ENCODE data around the gene BMPR1B.
A peak's percentile ranks its signal among the peaks of the same experiment; 100 is the strongest.
"Not testable (repeated sequence)": the region's sequence is repeated elsewhere in the genome, so short reads cannot be mapped to it uniquely, and the experiment has no call there.

Gene BMPR1B

DNA sequence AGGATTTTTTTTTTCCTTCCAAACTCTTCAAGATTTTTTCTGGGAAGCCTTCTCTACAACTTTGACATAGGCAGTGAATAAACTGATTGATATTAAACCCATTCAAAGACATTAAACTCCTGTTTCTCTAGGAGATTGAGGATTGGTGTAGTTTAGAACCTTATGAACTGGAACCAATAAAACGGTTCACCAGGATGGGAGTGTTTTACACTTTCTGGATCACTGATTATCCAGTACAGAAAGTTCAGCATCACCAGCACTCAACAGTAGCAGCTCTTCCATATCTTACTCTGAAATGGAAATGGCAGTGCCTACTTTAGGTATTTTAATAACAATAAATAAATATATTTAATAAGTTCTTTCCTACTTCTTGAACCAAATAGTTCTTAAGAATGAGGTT, 76.7 kb downstream of the BMPR1B start:
- Histone ChIP-seq H3K27ac (no peak overlapping the region), H3K27me3 (ENCODE audit: insufficient read depth, low read depth, severe bottlenecking) (no peaks in the 10 kb centered on the region), H3K4me3 (ENCODE audit: low read depth, low read length) (no peak overlapping the region), H3K9me3 (ENCODE audit: severe bottlenecking) (no peaks in the 10 kb centered on the region), H3K36me3 (no peaks in the 10 kb centered on the region)
- DNase-seq = no peak
- TF ChIP-seq, protein P1, sequence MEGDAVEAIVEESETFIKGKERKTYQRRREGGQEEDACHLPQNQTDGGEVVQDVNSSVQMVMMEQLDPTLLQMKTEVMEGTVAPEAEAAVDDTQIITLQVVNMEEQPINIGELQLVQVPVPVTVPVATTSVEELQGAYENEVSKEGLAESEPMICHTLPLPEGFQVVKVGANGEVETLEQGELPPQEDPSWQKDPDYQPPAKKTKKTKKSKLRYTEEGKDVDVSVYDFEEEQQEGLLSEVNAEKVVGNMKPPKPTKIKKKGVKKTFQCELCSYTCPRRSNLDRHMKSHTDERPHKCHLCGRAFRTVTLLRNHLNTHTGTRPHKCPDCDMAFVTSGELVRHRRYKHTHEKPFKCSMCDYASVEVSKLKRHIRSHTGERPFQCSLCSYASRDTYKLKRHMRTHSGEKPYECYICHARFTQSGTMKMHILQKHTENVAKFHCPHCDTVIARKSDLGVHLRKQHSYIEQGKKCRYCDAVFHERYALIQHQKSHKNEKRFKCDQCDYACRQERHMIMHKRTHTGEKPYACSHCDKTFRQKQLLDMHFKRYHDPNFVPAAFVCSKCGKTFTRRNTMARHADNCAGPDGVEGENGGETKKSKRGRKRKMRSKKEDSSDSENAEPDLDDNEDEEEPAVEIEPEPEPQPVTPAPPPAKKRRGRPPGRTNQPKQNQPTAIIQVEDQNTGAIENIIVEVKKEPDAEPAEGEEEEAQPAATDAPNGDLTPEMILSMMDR (IDR thresholded peaks at IDR 0.05; ENCODE audit: low read depth, low read length) = no peak

DNA sequence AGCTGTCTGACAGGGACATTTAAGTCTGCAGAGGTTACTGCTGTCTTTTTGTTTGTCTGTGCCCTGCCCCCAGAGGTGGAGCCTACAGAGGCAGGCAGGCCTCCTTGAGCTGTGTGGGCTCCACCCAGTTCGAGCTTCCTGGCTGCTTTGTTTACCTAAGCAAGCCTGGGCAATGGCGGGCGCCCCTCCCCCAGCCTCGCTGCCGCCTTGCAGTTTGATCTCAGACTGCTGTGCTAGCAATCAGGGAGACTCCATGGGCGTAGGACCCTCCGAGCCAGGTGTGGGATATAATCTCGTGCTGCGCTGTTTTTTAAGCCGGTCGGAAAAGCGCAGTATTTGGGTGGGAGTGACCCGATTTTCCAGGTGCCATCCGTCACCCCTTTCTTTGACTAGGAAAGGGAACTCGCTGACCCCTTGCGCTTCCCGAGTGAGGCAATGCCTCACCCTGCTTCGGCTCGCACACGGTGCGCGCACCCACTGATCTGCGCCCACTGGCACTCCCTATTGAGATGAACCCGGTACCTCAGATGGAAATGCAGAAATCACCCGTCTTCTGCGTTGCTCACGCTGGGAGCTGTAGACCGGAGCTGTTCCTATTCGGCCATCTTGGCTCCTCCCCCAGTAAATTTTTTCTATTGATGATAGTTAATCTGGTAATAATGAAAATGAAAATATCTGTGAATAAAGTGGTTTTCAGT, 83.6 kb downstream of the BMPR1B start:
- not testable (repeated sequence) for H3K27ac ChIP-seq; H3K4me3 ChIP-seq (ENCODE audit: low read depth, low read length); DNase-seq; H3K36me3 ChIP-seq; H3K27me3 ChIP-seq (ENCODE audit: insufficient read depth, low read depth, severe bottlenecking); H3K9me3 ChIP-seq (ENCODE audit: severe bottlenecking)

DNA sequence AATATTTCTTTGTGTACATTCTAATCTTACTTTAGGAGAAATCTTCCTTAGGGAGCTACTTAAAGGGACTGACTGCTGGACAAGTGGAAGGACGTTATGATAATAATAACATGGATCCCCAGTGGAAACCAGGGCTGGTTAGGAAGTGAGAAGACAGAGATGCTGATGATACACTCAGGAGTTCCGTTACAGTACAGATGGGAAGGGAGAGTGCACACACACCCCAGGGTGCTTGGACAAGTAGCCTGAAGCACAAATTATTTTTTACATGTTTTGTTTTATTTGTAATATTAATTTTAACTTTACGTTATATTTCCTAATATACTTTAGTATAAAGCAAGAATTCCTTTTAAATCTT, 84.1 kb downstream of the BMPR1B start:
- H3K27ac ChIP-seq = no peak overlapping the region

DNA sequence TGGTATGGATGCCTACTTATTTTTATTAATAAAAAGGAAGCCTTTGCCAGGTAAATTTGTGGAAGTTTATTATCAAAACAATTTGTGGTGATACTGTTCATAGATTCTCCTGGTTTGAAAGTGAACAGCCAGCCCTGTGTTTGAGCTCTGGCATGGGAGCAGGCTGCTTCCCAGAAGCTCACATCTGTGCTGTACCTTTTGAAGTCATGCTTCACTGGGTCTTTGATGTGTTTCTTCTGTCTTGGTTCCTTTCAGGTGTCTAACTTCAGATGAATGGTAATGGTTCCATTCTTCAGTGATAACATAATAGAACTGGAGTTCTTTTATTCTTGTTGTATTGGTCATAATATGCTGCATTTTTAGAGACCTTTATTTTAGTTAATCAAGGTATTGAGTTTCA, 85.5 kb downstream of the BMPR1B start:
- no peaks in the 10 kb centered on the region for H3K27me3 ChIP-seq (ENCODE audit: insufficient read depth, low read depth, severe bottlenecking)
- DNase-seq = no peak
- H3K9me3 ChIP-seq (ENCODE audit: severe bottlenecking) = peaks cover 2% of the 10 kb centered on the region
- TF ChIP-seq, protein P1 (IDR thresholded peaks at IDR 0.05; ENCODE audit: low read depth, low read length) = no peak
- no peak overlapping the region for H3K27ac ChIP-seq
- H3K36me3 ChIP-seq = no peaks in the 10 kb centered on the region
- no peak overlapping the region for H3K4me3 ChIP-seq (ENCODE audit: low read depth, low read length)

More for the DNA sequence above, 84.1 kb downstream of the BMPR1B start:
- no peaks in the 10 kb centered on the region for H3K27me3 ChIP-seq (ENCODE audit: insufficient read depth, low read depth, severe bottlenecking)
- no peaks in the 10 kb centered on the region for H3K36me3 ChIP-seq
- H3K4me3 ChIP-seq (ENCODE audit: low read depth, low read length) = no peak overlapping the region
- TF ChIP-seq, protein P1 (IDR thresholded peaks at IDR 0.05; ENCODE audit: low read depth, low read length) = no peak
- H3K9me3 ChIP-seq (ENCODE audit: severe bottlenecking) = peaks cover 2% of the 10 kb centered on the region
- no peak for DNase-seq

DNA sequence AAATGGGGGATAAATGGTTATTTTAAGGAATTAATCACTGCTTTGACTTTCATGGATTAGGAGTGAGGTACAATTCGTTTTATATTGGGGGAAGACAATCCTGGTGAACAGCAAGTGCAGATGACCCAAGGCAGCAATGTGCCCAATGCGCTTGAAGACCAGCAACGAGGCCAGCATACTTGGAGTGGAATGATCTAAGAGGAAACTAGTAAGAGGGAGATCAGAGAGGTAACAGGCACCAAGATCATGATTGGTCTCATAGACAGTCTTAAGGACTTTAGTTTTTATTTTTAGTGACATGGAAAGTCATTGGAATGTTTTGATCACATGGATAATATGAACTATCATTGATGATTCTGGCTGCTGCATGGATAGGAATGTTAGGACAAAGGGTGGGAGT, 90.6 kb downstream of the BMPR1B start:
- Histone ChIP-seq H3K9me3 (ENCODE audit: severe bottlenecking) (no peaks in the 10 kb centered on the region), H3K27me3 (ENCODE audit: insufficient read depth, low read depth, severe bottlenecking) (no peaks in the 10 kb centered on the region), H3K4me3 (ENCODE audit: low read depth, low read length) (no peak overlapping the region), H3K36me3 (no peaks in the 10 kb centered on the region), H3K27ac (no peak overlapping the region)
- TF ChIP-seq, protein P1 (IDR thresholded peaks at IDR 0.05; ENCODE audit: low read depth, low read length) = no peak
- no peak for DNase-seq

DNA sequence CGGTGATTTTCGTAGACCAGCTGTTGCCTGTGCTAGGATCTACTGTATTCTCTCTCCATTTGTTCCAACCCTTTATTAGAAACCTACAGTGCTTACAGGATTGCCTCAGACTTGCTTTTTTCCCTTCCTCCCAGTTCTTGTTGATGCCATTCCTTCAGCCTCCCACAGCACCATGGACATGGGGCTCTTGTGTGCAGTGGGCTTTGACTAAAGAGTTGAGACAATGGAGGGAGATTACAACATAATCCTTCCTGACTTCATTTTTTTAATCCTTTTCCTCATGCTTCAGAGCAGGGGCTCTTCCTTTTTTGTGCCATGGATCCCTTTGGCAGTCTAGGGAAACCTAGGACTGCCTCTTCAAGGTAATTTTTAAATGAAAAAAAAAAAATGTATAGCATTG, 92.1 kb downstream of the BMPR1B start:
- no peak overlapping the region for H3K27ac ChIP-seq
- H3K9me3 ChIP-seq (ENCODE audit: severe bottlenecking) = no peaks in the 10 kb centered on the region
- TF ChIP-seq, protein P1 (IDR thresholded peaks at IDR 0.05; ENCODE audit: low read depth, low read length) = no peak
- DNase-seq = peak; percentile 45
- no peak overlapping the region for H3K4me3 ChIP-seq (ENCODE audit: low read depth, low read length)
- H3K36me3 ChIP-seq = no peaks in the 10 kb centered on the region
- H3K27me3 ChIP-seq (ENCODE audit: insufficient read depth, low read depth, severe bottlenecking) = no peaks in the 10 kb centered on the region

Data from WERI-Rb-1 (cell line).